ENCODE data around the gene ESYT2.

DNA sequence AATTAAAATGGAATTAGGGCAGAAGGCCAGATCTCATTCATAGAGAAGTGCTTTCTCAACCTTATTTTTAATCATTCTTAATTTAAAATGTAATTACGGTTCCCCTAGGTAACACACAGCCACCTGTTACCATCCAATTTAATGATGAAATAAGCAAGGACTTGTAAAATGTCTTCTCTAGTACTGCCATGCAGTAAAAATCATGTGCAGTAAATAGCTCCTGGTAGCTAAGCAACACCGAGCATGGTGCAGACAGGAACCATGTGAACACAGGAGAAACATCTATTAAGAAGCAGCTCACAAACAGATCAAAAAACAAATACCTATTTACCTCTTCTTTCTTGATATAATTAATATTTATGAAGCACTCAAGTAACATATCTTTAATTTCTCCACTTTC lies 139.8 kb downstream of the ESYT2 start:
- TF ChIP-seq, protein P1, sequence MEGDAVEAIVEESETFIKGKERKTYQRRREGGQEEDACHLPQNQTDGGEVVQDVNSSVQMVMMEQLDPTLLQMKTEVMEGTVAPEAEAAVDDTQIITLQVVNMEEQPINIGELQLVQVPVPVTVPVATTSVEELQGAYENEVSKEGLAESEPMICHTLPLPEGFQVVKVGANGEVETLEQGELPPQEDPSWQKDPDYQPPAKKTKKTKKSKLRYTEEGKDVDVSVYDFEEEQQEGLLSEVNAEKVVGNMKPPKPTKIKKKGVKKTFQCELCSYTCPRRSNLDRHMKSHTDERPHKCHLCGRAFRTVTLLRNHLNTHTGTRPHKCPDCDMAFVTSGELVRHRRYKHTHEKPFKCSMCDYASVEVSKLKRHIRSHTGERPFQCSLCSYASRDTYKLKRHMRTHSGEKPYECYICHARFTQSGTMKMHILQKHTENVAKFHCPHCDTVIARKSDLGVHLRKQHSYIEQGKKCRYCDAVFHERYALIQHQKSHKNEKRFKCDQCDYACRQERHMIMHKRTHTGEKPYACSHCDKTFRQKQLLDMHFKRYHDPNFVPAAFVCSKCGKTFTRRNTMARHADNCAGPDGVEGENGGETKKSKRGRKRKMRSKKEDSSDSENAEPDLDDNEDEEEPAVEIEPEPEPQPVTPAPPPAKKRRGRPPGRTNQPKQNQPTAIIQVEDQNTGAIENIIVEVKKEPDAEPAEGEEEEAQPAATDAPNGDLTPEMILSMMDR (conservative IDR thresholded peaks at IDR 0.05) = no peak
- no peak for TF ChIP-seq EZH2 (IDR thresholded peaks at IDR 0.05; ENCODE audit: low read depth)
